K562 (cell line): ENCODE measurements around the gene LRRTM1. TPM values are rescaled to one million over a fixed set of nuclear protein-coding genes. Genes with fewer than 3 reads are reported as not detected.

Source experiments
- ATAC-seq: fragments of 200-7000 bp; cut with Tn5 transposase; 3 replicates; pipeline ENCODE4 v1.9.1; 2020; ENCODE audit warnings: moderate library complexity
- BruUV-seq: library from RNA; stranded (reverse); fragments of 400-500 nt; replicated peaks from 2 replicates; lab custom pipeline; 2021; lab: Mats Ljungman, UMichigan
- CTCF ChIA-PET: fragments of 300-600 bp; formaldehyde crosslinking; extraction: SDS; loops from one replicate; lab custom pipeline; 2021; ENCODE audit warnings: low intra/inter-chr PET ratio; lab: Yijun Ruan, JAX
- POLR2A ChIA-PET: fragments of 300-600, 350-650 bp; sonication (Branson Sonifier 250); formaldehyde crosslinking; extraction: SDS; loops from one replicate; lab custom pipeline; 2021; ENCODE audit warnings: antibody characterized with exemption, inconsistent platforms; lab: Yijun Ruan, JAX
- DNase-seq, 4 experiments: peaks; one replicate each; pipeline versions ENCODE4 v3.0.0 to v3.0.0-alpha.2; 2011 to 2018; ENCODE audit warnings: low spot score in 3 of 4, mixed read lengths in 3 of 4; ENCODE audit errors: extremely low read depth in 1 of 4
- FAIRE-seq: peaks from 2 replicates; lab custom pipeline; 2011; peaks lifted over from hg19 to GRCh38; lab: Jason Lieb, UNC
- H2AFZ ChIP-seq: 2 replicates; pipeline ENCODE4 v1.6.0; 2011; ENCODE audit warnings: low read depth, low read length, control low read depth, inconsistent platforms
- H3K27ac ChIP-seq: fragments of 200-600 bp; 3 replicates; pipeline ENCODE4 v1.8.0; 2011; ENCODE audit warnings: low read depth, mild to moderate bottlenecking, control low read depth, inconsistent platforms, low read length, moderate library complexity, mixed read lengths; ENCODE audit errors: extremely low read depth
- H3K27me3 ChIP-seq, 2 experiments: fragments of 300-600 bp in 1 of 2; 2 replicates in 1 of 2; 3 replicates in 1 of 2; pipeline versions ENCODE4 v1.6.0 to v1.8.0; 2011; ENCODE audit warnings: inconsistent platforms in 2 of 2, low read length in 2 of 2, mild to moderate bottlenecking in 1 of 2, mixed read lengths in 1 of 2, moderate library complexity in 1 of 2; ENCODE audit not compliant: control insufficient read depth in 2 of 2, insufficient read depth in 2 of 2
- H3K36me3 ChIP-seq: fragments of 300-600 bp; 3 replicates; pipeline ENCODE4 v1.8.0; 2011; ENCODE audit warnings: mild to moderate bottlenecking, low read length, inconsistent platforms; ENCODE audit not compliant: control insufficient read depth, insufficient read depth
- H3K4me1 ChIP-seq, 2 experiments: fragments of 200-600 bp in 1 of 2; replicated peaks in 1 of 2; 2 replicates in 1 of 2; 3 replicates in 1 of 2; pipeline versions ENCODE4 v1.5.1 to v1.8.0; 2011; ENCODE audit warnings: inconsistent platforms in 2 of 2, low read length in 2 of 2, mild to moderate bottlenecking in 1 of 2, mixed read lengths in 1 of 2, moderate library complexity in 1 of 2; ENCODE audit not compliant: control insufficient read depth in 2 of 2, insufficient read depth in 2 of 2
- H3K4me2 ChIP-seq: 2 replicates; pipeline ENCODE4 v1.6.1; 2011; ENCODE audit warnings: low read length, control low read depth, inconsistent platforms, mixed read lengths; ENCODE audit not compliant: insufficient read depth
- H3K4me3 ChIP-seq: fragments of 200-600 bp; sonication (generic), shearing (Covaris generic); 2 replicates; pipeline ENCODE4 v1.5.1; 2016; ENCODE audit warnings: control low read depth, inconsistent platforms
- H3K79me2 ChIP-seq: fragments of 200-600 bp; 3 replicates; pipeline ENCODE4 v1.8.0; 2011; ENCODE audit warnings: low read length, inconsistent platforms; ENCODE audit not compliant: control insufficient read depth, insufficient read depth
- H3K9ac ChIP-seq, 2 experiments: 2 replicates each; pipeline versions ENCODE4 v1.6.0 to v1.6.1; 2011; ENCODE audit warnings: low read depth in 2 of 2, low read length in 2 of 2, control low read depth in 1 of 2, inconsistent platforms in 1 of 2, mild to moderate bottlenecking in 1 of 2, mixed read lengths in 1 of 2; ENCODE audit not compliant: insufficient read depth in 1 of 2
- H3K9me1 ChIP-seq: one replicate; pipeline ENCODE4 v1.6.0; 2011; ENCODE audit warnings: inconsistent platforms, mild to moderate bottlenecking, low read length, moderate library complexity; ENCODE audit not compliant: control insufficient read depth, insufficient read depth
- H3K9me3 ChIP-seq: replicated peaks from 2 replicates; pipeline ENCODE4 v1.5.1; 2011; ENCODE audit warnings: low read depth, low read length, inconsistent platforms; ENCODE audit not compliant: control insufficient read depth, insufficient read depth
- H4K20me1 ChIP-seq: replicated peaks from 2 replicates; pipeline ENCODE4 v1.6.1; 2011; ENCODE audit warnings: low read length, inconsistent platforms, mixed read lengths; ENCODE audit not compliant: control insufficient read depth, insufficient read depth
- FOS ChIP-seq: IDR thresholded peaks from 3 replicates; pipeline ENCODE4 v1.6.1; 2011; ENCODE audit not compliant: insufficient read length; ENCODE audit errors: extremely low read depth
- HNRNPH1 ChIP-seq: fragments of 200-400 bp; formaldehyde crosslinking; optimal IDR thresholded peaks from 2 replicates; pipeline ENCODE3; 2017; ENCODE audit warnings: low read depth, mild to moderate bottlenecking, low read length, moderate library complexity
- SRSF1 ChIP-seq: fragments of 200-400 bp; formaldehyde crosslinking; IDR thresholded peaks from 2 replicates; pipeline ENCODE4 v1.6.1; 2017; ENCODE audit warnings: mild to moderate bottlenecking, low read depth, low read length, moderate library complexity
- ZFP91 ChIP-seq: sonication (generic); formaldehyde crosslinking; IDR thresholded peaks from 2 replicates; pipeline ENCODE4 v1.8.0; 2022; ENCODE audit warnings: mild to moderate bottlenecking, missing genetic modification reagents
- ZNF512 ChIP-seq: IDR thresholded peaks from 2 replicates; pipeline ENCODE4 v1.6.1; 2016; ENCODE audit warnings: missing genetic modification characterization, missing compliant biosample characterization
- WGBS: fragments of 100-300 bp; shearing (Covaris generic); methylation state at CpG from one replicate; pipeline ENCODE4 v1.1.6; 2016; ENCODE audit warnings: low coverage, mixed read lengths; ENCODE audit not compliant: insufficient coverage; ENCODE audit errors: missing lambda C conversion rate; 5-methylcytosine and 5-hydroxymethylcytosine counted together
- in situ Hi-C: fragments of 300-500 bp; cut with MboI; formaldehyde crosslinking; loops from 4 replicates; pipeline ENCODE4 v1.15.0; 2018; ENCODE audit warnings: inconsistent platforms, mixed read lengths
- intact Hi-C: fragments of 100-400 bp; cut with micrococcal nuclease; formaldehyde crosslinking; loops from 2 replicates; pipeline ENCODE4 v1.14.2; 2022
- polyA plus RNA-seq, 8 experiments: library from polyadenylated mRNA; depleted of rRNA in 4 of 8; stranded (reverse) in 5 of 8; unstranded in 3 of 8; fragments of >200 nt; fragmentation: Nextera tagmentation in 2 of 8; fragmentation: Illumina TruSeq in 1 of 8; extraction: Ambion mirVana in 2 of 8; extraction: Trizol in 1 of 8; gene quantifications; 2 replicates each; pipeline versions ENCODE4 v1.2.1 to v1.2.3, GENCODE V29; 2011 to 2014; ENCODE audit warnings: inconsistent platforms in 1 of 8, missing spikeins in 1 of 8
- total RNA-seq, 7 experiments: library from RNA; depleted of rRNA in 6 of 7; stranded (reverse); fragments of >200 nt in 6 of 7; fragmentation: Illumina TruSeq in 2 of 7; extraction: Trizol in 2 of 7; gene quantifications; 2 replicates each; pipeline versions ENCODE4 v1.2.1 to v1.2.3, GENCODE V29; 2011 to 2021; ENCODE audit warnings: low replicate concordance in 1 of 7

LRRTM1 gene
- total and polyA plus RNA-seq, 9 of the 15 experiments (the other 6 are each of a cell fraction or from before 2014, with no cell fraction given) = 0.07 to 0.33 (median 0.11) TPM; not detected in 6

- TF ChIP-seq ZFP91 (CRISPR knock-in tag) = no peak
Measured at GRCh38 chr2:80323610-80324009, 19.1 kb upstream of the LRRTM1 start (continued).

- H3K9me1 ChIP-seq = no peaks in the 10 kb centered on the region
- no peaks in the 10 kb centered on the region for H3K9me3 ChIP-seq
- POLR2A ChIA-PET = no interaction called here
- TF ChIP-seq HNRNPH1 (no peak), SRSF1 (no peak), ZNF512 (tag) (0 out of 2 replicates have a peak, but pooled peaks have one; percentile 29), FOS (no peak)
- TF ChIP-seq, all 486 proteins: peak for 1
- in situ Hi-C loops = no loop called here
- Histone ChIP-seq H3K36me3 (no peaks in the 10 kb centered on the region), H3K79me2 (no peaks in the 10 kb centered on the region), H3K4me2 (peak overlapping the region; percentile 12; the same call in 1 of the 2 replicates), H4K20me1 (no peaks in the 10 kb centered on the region), H3K27me3 (peaks cover 6 to 13% of the 10 kb centered on the region in 2 experiments; a peak in 3 of 5 replicates), H2AFZ (no peak overlapping the region), H3K4me3 (no peak overlapping the region), H3K4me1 (peaks cover 0 to 6% of the 10 kb centered on the region in 2 experiments; a peak in 3 of 5 replicates), H3K9ac (no peak overlapping the region), H3K27ac (no peak overlapping the region)
- no TSS peak for BruUV-seq
- ATAC-seq (no peak), DNase-seq (no peak), FAIRE-seq (no peak)
- CTCF ChIA-PET = no interaction called here
- WGBS = 2% methylated on average over 14 of the region's 14 CpGs
- intact Hi-C loops = loop anchor here (10.0 kb wide), 1 partner anchor 388 kb away; no protein-coding TSS in a partner anchor
Measured at GRCh38 chr2:80322958-80323357, 18.4 kb upstream of the LRRTM1 start.
